NAMALWA (cell line): Measurements from ENCODE around the gene UBXN1.

ENCODE experiments used
- DNase-seq: peaks from one replicate; pipeline ENCODE4 v3.0.0-alpha.2; 2015; ENCODE audit warnings: low spot score

UBXN1 gene

GRCh38 chr11:62678770-62679696 is at the start of gene UBXN1:
Gene UBXN1, minus strand, starts transcription at chr11:62679073. Its CDS starts 150 bp downstream, at chr11:62678923.
- peak; percentile 89 for DNase-seq

GRCh38 chr11:62728171-62728988 is 49.5 kb upstream of the UBXN1 start, which contains the start of gene TTC9C:
Gene TTC9C, plus strand, starts transcription at chr11:62728486. Its CDS starts 363 bp downstream, at chr11:62728849.
- DNase-seq: peak; percentile 91

GRCh38 chr11:62727872-62728170 is 48.9 kb upstream of the UBXN1 start:
- peak; percentile 98 for DNase-seq

- DNase-seq: peak; percentile 99
Observed at GRCh38 chr11:62727165-62727871, 48.4 kb upstream of the UBXN1 start, which contains the start of gene HNRNPUL2. Gene HNRNPUL2, minus strand, starts transcription at chr11:62727457. Its CDS starts 301 bp downstream, at chr11:62727156.

- no peak for DNase-seq
Observed at GRCh38 chr11:62726915-62727164, 48.0 kb upstream of the UBXN1 start.

- peak; percentile 34 for DNase-seq
Observed at GRCh38 chr11:62726156-62726914, 47.5 kb upstream of the UBXN1 start.

GRCh38 chr11:62725646-62726045 is 46.8 kb upstream of the UBXN1 start:
- DNase-seq: no peak

- no peak for DNase-seq
Observed at GRCh38 chr11:62724171-62724570, 45.3 kb upstream of the UBXN1 start.

GRCh38 chr11:62721994-62722393 is 43.1 kb upstream of the UBXN1 start:
- peak; percentile 49 for DNase-seq

GRCh38 chr11:62719302-62719978 is 40.6 kb upstream of the UBXN1 start:
- no peak for DNase-seq

- DNase-seq: no peak
Observed at GRCh38 chr11:62716816-62717215, 37.9 kb upstream of the UBXN1 start.

- DNase-seq: no peak
Observed at GRCh38 chr11:62716206-62716605, 37.3 kb upstream of the UBXN1 start.

GRCh38 chr11:62715150-62716130 is 36.6 kb upstream of the UBXN1 start:
- DNase-seq: no peak

GRCh38 chr11:62713343-62713742 is 34.5 kb upstream of the UBXN1 start:
- DNase-seq: no peak

GRCh38 chr11:62712861-62713260 is 34.0 kb upstream of the UBXN1 start:
- no peak for DNase-seq

GRCh38 chr11:62712276-62712812 is 33.5 kb upstream of the UBXN1 start:
- no peak for DNase-seq

GRCh38 chr11:62710001-62710345 is 31.1 kb upstream of the UBXN1 start:
- DNase-seq: peak; percentile 56

GRCh38 chr11:62709247-62710000 is 30.6 kb upstream of the UBXN1 start:
- DNase-seq: peak; percentile 98

- DNase-seq: no peak
Observed at GRCh38 chr11:62708793-62709192, 29.9 kb upstream of the UBXN1 start.
